Esophagus (tissue), 2 donors: Measurements from ENCODE around the gene OTX1. TPM values are rescaled to one million over a fixed set of nuclear protein-coding genes. Genes with fewer than 3 reads are reported as not detected.

ENCODE experiments used
- H3K27ac ChIP-seq, 2 donors: one replicate each; pipeline ENCODE4 v1.5.1; 2013; ENCODE audit warnings: low read depth in 2 of 2, mild to moderate bottlenecking in 2 of 2, inconsistent platforms in 1 of 2, low read length in 1 of 2, moderate library complexity in 1 of 2
- H3K27me3 ChIP-seq, 2 donors: one replicate each; pipeline ENCODE4 v1.6.1; 2013; ENCODE audit warnings: low read length in 2 of 2, control low read depth in 1 of 2, mild to moderate bottlenecking in 1 of 2; ENCODE audit not compliant: insufficient read depth in 2 of 2, control insufficient read depth in 1 of 2
- H3K36me3 ChIP-seq, 2 donors: one replicate each; pipeline ENCODE4 v1.6.1; 2013; ENCODE audit warnings: low read length in 1 of 2; ENCODE audit not compliant: control insufficient read depth in 2 of 2, insufficient read depth in 2 of 2
- H3K4me1 ChIP-seq, 2 donors: one replicate each; pipeline ENCODE4 v1.6.1; 2013; ENCODE audit warnings: low read length in 1 of 2; ENCODE audit not compliant: control insufficient read depth in 2 of 2, insufficient read depth in 2 of 2
- H3K4me3 ChIP-seq, 2 donors: one replicate each; pipeline ENCODE4 v1.5.1; 2013; ENCODE audit warnings: low read length in 2 of 2, mild to moderate bottlenecking in 2 of 2, low read depth in 1 of 2, moderate library complexity in 1 of 2
- H3K9me3 ChIP-seq, 2 donors: one replicate each; pipeline ENCODE4 v1.6.1; 2013; ENCODE audit warnings: mild to moderate bottlenecking in 2 of 2, low read depth in 1 of 2, low read length in 1 of 2, moderate library complexity in 1 of 2; ENCODE audit not compliant: control insufficient read depth in 2 of 2, insufficient read depth in 1 of 2
- WGBS, 2 donors: extraction: QIAGEN DNeasy Blood & Tissue Kit; methylation state at CpG; one replicate each; pipeline ENCODE4 v1.1.7; 2013; 5-methylcytosine and 5-hydroxymethylcytosine counted together
- polyA plus RNA-seq, 2 donors: library from polyadenylated mRNA; stranded (reverse); fragments of 200-250 nt; gene quantifications; one replicate each; pipeline ENCODE4 v1.2.3, GENCODE V29; 2013
- donor health status: healthy with polysubstance abuse.
- donor health status: Bipolar disorder and iron deficiency.

Gene OTX1
- polyA plus RNA-seq, 2 donors, result 0.61 to 1.4 TPM

DNA sequence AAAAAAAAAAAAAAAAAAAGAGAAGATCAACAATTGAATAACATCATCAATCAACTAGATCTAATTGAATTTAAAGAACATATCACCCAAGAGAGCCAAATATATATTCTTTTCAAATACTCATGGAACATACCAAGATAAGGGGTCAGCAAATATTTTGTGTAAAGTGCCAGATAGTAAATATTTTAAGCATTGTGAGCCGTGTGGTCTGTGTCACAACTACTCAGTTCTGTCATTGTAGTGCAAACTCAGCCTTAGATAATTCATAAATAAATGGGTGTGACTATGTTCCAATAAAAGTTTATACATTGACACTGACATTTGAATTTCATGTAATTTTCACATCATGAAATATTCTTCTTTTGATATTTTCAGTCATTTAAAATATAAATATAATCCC is 45.9 kb downstream of the OTX1 start:
- no peaks in the 10 kb centered on the region for H3K4me1 ChIP-seq
- 37 to 53% methylated on average over 1 of the region's 1 CpG for WGBS, 2 donors
- no peaks in the 10 kb centered on the region for H3K27me3 ChIP-seq
- no peak overlapping the region for H3K4me3 ChIP-seq
- no peak overlapping the region for H3K27ac ChIP-seq
- no peaks in the 10 kb centered on the region for H3K36me3 ChIP-seq
- no peaks in the 10 kb centered on the region for H3K9me3 ChIP-seq

DNA sequence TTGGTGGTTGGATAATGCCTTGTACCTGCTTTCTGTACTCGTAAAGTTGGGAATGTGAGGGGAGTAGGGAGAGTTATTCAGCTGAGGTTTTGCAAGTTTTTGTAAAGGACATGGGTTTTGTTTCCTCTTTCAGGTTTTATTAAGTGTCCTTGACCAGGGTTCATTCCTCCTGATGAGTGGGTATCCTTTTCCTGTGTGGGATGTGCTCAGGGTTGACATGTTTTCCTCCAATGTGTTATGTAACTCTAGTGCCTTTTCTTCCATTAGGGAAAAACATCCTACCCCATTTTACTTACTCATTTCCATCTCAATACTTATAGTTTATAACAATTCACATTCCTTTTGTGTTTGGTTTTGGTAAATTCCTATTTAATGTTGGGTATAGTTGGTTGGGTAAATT is 48.4 kb downstream of the OTX1 start:
- no peak overlapping the region for H3K27ac ChIP-seq
- H3K36me3 ChIP-seq, result no peaks in the 10 kb centered on the region
- no peaks in the 10 kb centered on the region for H3K9me3 ChIP-seq
- no peaks in the 10 kb centered on the region for H3K27me3 ChIP-seq
- 84 to 95% methylated on average over 1 of the region's 1 CpG for WGBS, 2 donors
- H3K4me3 ChIP-seq, result no peak overlapping the region
- no peaks in the 10 kb centered on the region for H3K4me1 ChIP-seq

DNA sequence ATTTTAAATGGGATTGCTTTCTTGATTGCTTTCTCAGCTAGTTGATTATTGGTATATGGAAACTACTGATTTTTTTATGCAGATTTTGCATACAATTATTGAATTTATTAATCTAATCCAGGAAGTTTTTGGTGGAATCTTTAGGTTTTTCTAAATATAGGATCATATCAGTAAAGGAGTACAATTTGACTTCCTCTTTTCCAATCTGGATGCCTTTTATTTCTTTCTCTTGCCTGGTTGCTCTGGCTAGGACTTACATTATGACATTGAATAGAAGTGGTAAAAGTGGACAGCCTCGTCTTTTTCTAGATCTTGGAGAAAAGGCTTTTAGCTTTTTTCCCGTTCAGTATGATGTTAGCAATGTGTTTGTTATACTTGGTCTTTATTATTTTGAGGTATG is 51.3 kb downstream of the OTX1 start:
- Histone ChIP-seq H3K4me1 (no peaks in the 10 kb centered on the region), H3K4me3 (no peak overlapping the region), H3K9me3 (peaks cover 3 to 12% of the 10 kb centered on the region in 2 donors), H3K36me3 (no peaks in the 10 kb centered on the region), H3K27me3 (no peaks in the 10 kb centered on the region), H3K27ac (no peak overlapping the region)
- 82 to 84% methylated on average over 2 of the region's 2 CpGs for WGBS, 2 donors

GRCh38 chr2:63104482-63104881 is 53.9 kb downstream of the OTX1 start:
- Histone ChIP-seq H3K4me1 (no peaks in the 10 kb centered on the region), H3K9me3 (peaks cover 3 to 14% of the 10 kb centered on the region in 2 donors), H3K36me3 (no peaks in the 10 kb centered on the region), H3K27ac (no peak overlapping the region), H3K27me3 (no peaks in the 10 kb centered on the region), H3K4me3 (no peak overlapping the region)
- WGBS, 2 donors, result 89 to 100% methylated on average over 1 of the region's 1 CpG
